ENCODE results near the gene KRTAP9-8. TPM values are rescaled to one million over a fixed set of nuclear protein-coding genes. Genes with fewer than 3 reads are reported as not detected.
"Not testable (repeated sequence)": the region's sequence is repeated elsewhere in the genome, so short reads cannot be mapped to it uniquely, and the experiment has no call there.

Gene KRTAP9-8
- total RNA-seq, 4 donors from 2014 or later: not detected

DNA sequence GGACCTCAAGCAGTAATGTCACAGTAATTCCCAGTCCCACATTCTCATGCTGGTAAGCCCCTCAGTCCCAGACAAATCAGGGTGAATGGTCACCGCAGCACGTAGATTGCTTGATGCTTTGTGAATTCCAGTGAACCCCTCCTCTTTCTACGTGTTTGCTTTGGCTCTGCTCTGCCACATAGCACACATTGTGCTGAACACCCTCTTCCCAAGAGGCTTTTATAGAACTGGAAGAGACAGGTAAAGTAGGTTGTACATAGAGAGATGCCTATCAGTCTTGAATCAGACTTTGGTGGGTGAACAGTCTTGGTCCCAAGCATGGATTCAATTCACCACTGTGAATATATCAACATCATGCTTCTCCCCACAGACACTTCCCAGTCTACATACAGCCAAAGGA, 26.8 kb downstream of the KRTAP9-8 start:
- WGBS, 2 donors: 36 to 47% methylated on average over 3 of the region's 3 CpGs
- no peak for DNase-seq

DNA sequence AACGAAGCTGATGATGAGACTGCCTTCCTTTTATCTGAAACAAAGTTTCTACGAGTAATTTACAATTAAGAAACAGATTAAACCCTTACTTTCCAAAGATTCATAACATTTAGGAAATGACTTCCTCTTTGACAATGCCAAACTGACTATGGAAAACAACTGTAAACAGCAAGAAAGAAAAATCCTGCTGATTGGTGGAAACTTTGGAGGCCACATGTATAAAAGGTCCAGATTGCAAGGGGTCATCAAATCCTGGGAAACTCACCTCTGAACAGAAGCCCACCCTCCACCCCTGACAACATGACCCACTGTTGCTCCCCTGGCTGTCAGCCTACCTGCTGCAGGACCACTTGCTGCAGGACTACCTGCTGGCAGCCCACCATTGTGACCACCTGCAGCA, 27.3 kb downstream of the KRTAP9-8 start, which contains the start of gene KRTAP9-6:
TSS of gene KRTAP9-6 (plus strand) at position 301 of the 400 bp plus-strand sequence. CDS start at position 301, 0 bp downstream.
- no peak within 1 kb of the TSS for H3K4me3 ChIP-seq (replicated peaks in 1 of 3)
- TF ChIP-seq, protein P1, sequence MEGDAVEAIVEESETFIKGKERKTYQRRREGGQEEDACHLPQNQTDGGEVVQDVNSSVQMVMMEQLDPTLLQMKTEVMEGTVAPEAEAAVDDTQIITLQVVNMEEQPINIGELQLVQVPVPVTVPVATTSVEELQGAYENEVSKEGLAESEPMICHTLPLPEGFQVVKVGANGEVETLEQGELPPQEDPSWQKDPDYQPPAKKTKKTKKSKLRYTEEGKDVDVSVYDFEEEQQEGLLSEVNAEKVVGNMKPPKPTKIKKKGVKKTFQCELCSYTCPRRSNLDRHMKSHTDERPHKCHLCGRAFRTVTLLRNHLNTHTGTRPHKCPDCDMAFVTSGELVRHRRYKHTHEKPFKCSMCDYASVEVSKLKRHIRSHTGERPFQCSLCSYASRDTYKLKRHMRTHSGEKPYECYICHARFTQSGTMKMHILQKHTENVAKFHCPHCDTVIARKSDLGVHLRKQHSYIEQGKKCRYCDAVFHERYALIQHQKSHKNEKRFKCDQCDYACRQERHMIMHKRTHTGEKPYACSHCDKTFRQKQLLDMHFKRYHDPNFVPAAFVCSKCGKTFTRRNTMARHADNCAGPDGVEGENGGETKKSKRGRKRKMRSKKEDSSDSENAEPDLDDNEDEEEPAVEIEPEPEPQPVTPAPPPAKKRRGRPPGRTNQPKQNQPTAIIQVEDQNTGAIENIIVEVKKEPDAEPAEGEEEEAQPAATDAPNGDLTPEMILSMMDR (IDR thresholded peaks at IDR 0.05): no peak
- no peak for TF ChIP-seq POLR2A (IDR thresholded peaks at IDR 0.05)
- no peaks in the 10 kb centered on the region for H3K27me3 ChIP-seq
- no peak for DNase-seq
- WGBS, 2 donors: 52 to 59% methylated on average over 2 of the region's 2 CpGs
- H3K4me1 ChIP-seq: no peaks in the 10 kb centered on the region
- no peaks in the 10 kb centered on the region for H3K36me3 ChIP-seq
- intact Hi-C loops (cut with DNase I): no loop called here
- no peak within 1 kb of the TSS for H3K27ac ChIP-seq
- no peaks in the 10 kb centered on the region for H3K9me3 ChIP-seq

More for the DNA sequence above, 26.8 kb downstream of the KRTAP9-8 start:
- intact Hi-C loops (cut with DNase I): no loop called here
- no peak for TF ChIP-seq POLR2A (IDR thresholded peaks at IDR 0.05)
- Histone ChIP-seq H3K9me3 (no peaks in the 10 kb centered on the region), H3K36me3 (no peaks in the 10 kb centered on the region), H3K4me1 (no peaks in the 10 kb centered on the region), H3K27me3 (no peaks in the 10 kb centered on the region), H3K27ac (no peak overlapping the region), H3K4me3 (replicated peaks in 1 of 3) (no peak overlapping the region)

DNA sequence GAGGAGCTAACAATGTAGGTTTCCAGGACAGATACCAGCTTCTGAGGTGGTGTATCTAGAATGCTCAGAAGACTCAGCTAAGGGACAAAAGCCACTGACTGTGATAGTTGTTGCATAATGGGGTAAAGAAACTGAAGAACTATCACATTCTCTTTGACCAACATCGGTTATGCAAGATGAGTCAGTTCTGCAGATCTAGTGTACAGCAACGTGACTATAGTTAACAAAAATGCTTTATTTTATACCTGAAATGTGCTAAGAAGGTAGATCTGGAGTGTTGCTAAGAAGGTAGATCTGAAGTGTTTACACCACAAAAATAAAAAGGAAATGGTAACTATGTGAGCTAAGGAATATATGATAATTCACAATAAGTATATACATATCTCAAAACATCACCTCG, 29.9 kb downstream of the KRTAP9-8 start:
- Histone ChIP-seq H3K27ac (no peak overlapping the region), H3K9me3 (no peaks in the 10 kb centered on the region), H3K4me1 (no peaks in the 10 kb centered on the region), H3K27me3 (no peaks in the 10 kb centered on the region), H3K4me3 (replicated peaks in 1 of 3) (no peak overlapping the region), H3K36me3 (no peaks in the 10 kb centered on the region)
- intact Hi-C loops (cut with DNase I): no loop called here
- WGBS, 2 donors: no CpG with 5 or more reads among the region's 3 CpGs
- DNase-seq: no peak
- no peak for TF ChIP-seq POLR2A (IDR thresholded peaks at IDR 0.05)
- TF ChIP-seq, protein P1 (IDR thresholded peaks at IDR 0.05): no peak

DNA sequence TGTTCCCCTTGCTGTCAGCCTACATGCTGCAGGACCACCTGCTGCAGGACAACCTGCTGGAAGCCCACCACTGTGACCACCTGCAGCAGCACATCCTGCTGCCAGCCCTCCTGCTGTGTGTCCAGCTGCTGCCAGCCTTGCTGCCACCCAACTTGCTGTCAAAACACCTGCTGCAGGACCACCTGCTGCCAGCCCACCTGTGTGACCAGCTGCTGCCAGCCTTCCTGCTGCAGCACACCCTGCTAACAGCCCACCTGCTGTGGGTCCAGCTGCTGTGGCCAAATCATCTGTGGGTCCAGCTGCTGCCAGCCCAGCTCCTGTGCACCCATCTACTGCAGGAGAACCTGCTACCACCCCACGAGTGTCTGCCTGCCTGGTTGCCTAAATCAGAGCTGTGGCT, 33.5 kb downstream of the KRTAP9-8 start:
- intact Hi-C loops (cut with DNase I); H3K27ac ChIP-seq; H3K4me1 ChIP-seq; H3K9me3 ChIP-seq; DNase-seq; H3K4me3 ChIP-seq (replicated peaks in 1 of 3); H3K36me3 ChIP-seq; H3K27me3 ChIP-seq: not testable (repeated sequence)
- WGBS, 2 donors: no CpG with 5 or more reads among the region's 1 CpG

DNA sequence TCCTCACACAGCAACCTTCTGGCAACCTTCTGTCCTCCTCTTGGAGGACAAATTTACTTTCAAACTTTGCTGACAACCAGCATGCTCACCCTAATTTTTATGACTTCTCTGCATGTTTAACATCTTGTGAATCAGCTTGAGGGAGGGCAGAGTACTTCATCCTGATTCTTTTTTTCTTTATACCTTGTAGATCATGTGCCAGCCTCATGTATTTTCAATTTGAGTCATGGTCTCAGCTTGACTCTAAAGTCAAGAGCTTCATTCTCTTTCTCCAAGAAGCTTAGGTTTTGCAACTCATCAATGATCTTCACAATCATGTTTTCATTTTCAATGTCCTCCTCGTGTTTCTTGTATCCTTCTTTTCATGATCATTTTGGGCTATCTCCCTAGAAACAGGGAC, 34.1 kb downstream of the KRTAP9-8 start:
- no peak for TF ChIP-seq POLR2A (IDR thresholded peaks at IDR 0.05)
- TF ChIP-seq, protein P1 (IDR thresholded peaks at IDR 0.05): no peak
- no CpG with 5 or more reads among the region's 1 CpG for WGBS, 2 donors
- DNase-seq: no peak
- Histone ChIP-seq H3K9me3 (no peaks in the 10 kb centered on the region), H3K36me3 (no peaks in the 10 kb centered on the region), H3K4me1 (no peaks in the 10 kb centered on the region), H3K27ac (no peak overlapping the region), H3K27me3 (no peaks in the 10 kb centered on the region), H3K4me3 (replicated peaks in 1 of 3) (no peak overlapping the region)
- intact Hi-C loops (cut with DNase I): no loop called here

DNA sequence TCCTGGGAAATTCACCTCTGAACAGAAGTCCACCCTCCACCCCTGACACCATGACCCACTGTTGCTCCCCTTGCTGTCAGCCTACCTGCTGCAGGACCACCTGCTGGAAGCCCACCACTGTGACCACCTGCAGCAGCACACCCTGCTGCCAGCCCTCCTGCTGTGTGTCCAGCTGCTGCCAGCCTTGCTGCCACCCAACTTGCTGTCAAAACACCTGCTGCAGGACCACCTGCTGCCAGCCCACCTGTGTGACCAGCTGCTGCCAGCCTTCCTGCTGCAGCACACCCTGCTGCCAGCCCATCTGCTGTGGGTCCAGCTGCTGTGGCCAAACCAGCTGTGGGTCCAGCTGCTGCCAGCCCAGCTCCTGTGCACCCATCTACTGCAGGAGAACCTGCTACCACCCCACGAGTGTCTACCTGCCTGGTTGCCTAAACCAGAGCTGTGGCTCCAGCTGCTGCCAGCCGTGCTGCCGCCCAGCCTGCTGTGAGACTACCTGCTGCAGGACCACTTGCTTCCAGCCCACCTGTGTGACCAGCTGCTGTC, 37.9 kb downstream of the KRTAP9-8 start, which contains the start of gene KRTAP9-7:
TSS of gene KRTAP9-7 (plus strand) at position 51 of the 543 bp plus-strand sequence. CDS start at position 51, 0 bp downstream.
- H3K4me1 ChIP-seq; DNase-seq; intact Hi-C loops (cut with DNase I); H3K9me3 ChIP-seq; H3K36me3 ChIP-seq; H3K27ac ChIP-seq; H3K4me3 ChIP-seq (replicated peaks in 1 of 3); H3K27me3 ChIP-seq: not testable (repeated sequence)
- 67 to 100% methylated on average over 1 to 3 of the region's 3 CpGs for WGBS, 2 donors
